Liver (tissue), 9 donors: ENCODE results near the gene DRAP1. TPM values are rescaled to one million over a fixed set of nuclear protein-coding genes. Genes with fewer than 3 reads are reported as not detected.

Experiments used
- DNase-seq: peaks from one replicate; pipeline ENCODE4 v3.0.0-alpha.2; 2017; ENCODE audit warnings: low spot score
- H3K27ac ChIP-seq, 2 donors: one replicate each; pipeline ENCODE4 v1.7.0; 2013; ENCODE audit warnings: inconsistent platforms in 2 of 2, low read length in 2 of 2, control low read depth in 1 of 2, low read depth in 1 of 2, mild to moderate bottlenecking in 1 of 2
- H3K27me3 ChIP-seq, 4 donors: one replicate each; pipeline versions ENCODE4 v1.6.1 to v1.7.0; 2013; ENCODE audit warnings: low read length in 3 of 4, inconsistent platforms in 1 of 4, mild to moderate bottlenecking in 1 of 4, moderate library complexity in 1 of 4; ENCODE audit not compliant: control insufficient read depth in 4 of 4, insufficient read depth in 4 of 4
- H3K36me3 ChIP-seq, 4 donors: one replicate each; pipeline versions ENCODE4 v1.6.1 to v1.7.0; 2013; ENCODE audit warnings: low read length in 3 of 4, mild to moderate bottlenecking in 3 of 4, low read depth in 1 of 4, moderate library complexity in 1 of 4; ENCODE audit not compliant: control insufficient read depth in 4 of 4, insufficient read depth in 3 of 4
- H3K4me1 ChIP-seq, 4 donors: one replicate each; pipeline versions ENCODE4 v1.6.1 to v1.7.0; 2013; ENCODE audit warnings: low read length in 3 of 4, mild to moderate bottlenecking in 3 of 4, moderate library complexity in 1 of 4; ENCODE audit not compliant: control insufficient read depth in 4 of 4, insufficient read depth in 4 of 4
- H3K4me3 ChIP-seq, 3 donors: one replicate each; pipeline versions ENCODE4 v1.6.1 to v1.7.0; 2013; ENCODE audit warnings: low read length in 3 of 3, control low read depth in 1 of 3, low read depth in 1 of 3, mild to moderate bottlenecking in 1 of 3
- H3K9ac ChIP-seq, 2 donors: one replicate each; pipeline ENCODE4 v1.7.0; 2013; ENCODE audit warnings: low read length in 2 of 2, mild to moderate bottlenecking in 2 of 2, moderate library complexity in 2 of 2, control low read depth in 1 of 2, low read depth in 1 of 2
- H3K9me3 ChIP-seq, 4 donors: one replicate each; pipeline versions ENCODE4 v1.6.1 to v1.7.0; 2013; ENCODE audit warnings: low read length in 3 of 4; ENCODE audit not compliant: control insufficient read depth in 4 of 4
- EGR1 ChIP-seq, 2 donors: IDR thresholded peaks; 2 replicates each; pipeline ENCODE4 v1.6.1; 2016 to 2018; ENCODE audit warnings: antibody characterized with exemption in 2 of 2, low read depth in 2 of 2
- FOXA1 ChIP-seq: IDR thresholded peaks from 2 replicates; pipeline ENCODE4 v1.6.1; 2016; ENCODE audit warnings: antibody characterized with exemption
- FOXA2 ChIP-seq: IDR thresholded peaks from 2 replicates; pipeline ENCODE4 v1.6.1; 2016; ENCODE audit warnings: antibody characterized with exemption
- GABPA ChIP-seq, 2 donors: IDR thresholded peaks in 1 of 2; conservative IDR thresholded peaks in 1 of 2; 2 replicates each; pipeline ENCODE4 v1.6.1; 2016; ENCODE audit warnings: antibody characterized with exemption in 2 of 2, mild to moderate bottlenecking in 1 of 2, moderate library complexity in 1 of 2
- HNF4A ChIP-seq, 2 donors: conservative IDR thresholded peaks; 2 replicates each; pipeline ENCODE4 v1.6.1; 2016; ENCODE audit warnings: antibody characterized with exemption in 2 of 2, mild to moderate bottlenecking in 2 of 2
- HNF4G ChIP-seq: IDR thresholded peaks from 2 replicates; pipeline ENCODE4 v1.6.1; 2016; ENCODE audit warnings: antibody characterized with exemption
- JUND ChIP-seq, 2 donors: IDR thresholded peaks; 2 replicates each; pipeline ENCODE4 v1.6.1; 2016; ENCODE audit warnings: antibody characterized with exemption in 2 of 2
- MAX ChIP-seq: IDR thresholded peaks from 2 replicates; pipeline ENCODE4 v1.6.1; 2016; ENCODE audit warnings: antibody characterized with exemption
- NR2F2 ChIP-seq: IDR thresholded peaks from 2 replicates; pipeline ENCODE4 v1.6.1; 2016; ENCODE audit warnings: antibody characterized with exemption
- RAD21 ChIP-seq, 2 donors: IDR thresholded peaks; 2 replicates each; pipeline ENCODE4 v1.6.1; 2016; ENCODE audit warnings: antibody characterized with exemption in 2 of 2, mild to moderate bottlenecking in 2 of 2
- RXRA ChIP-seq, 2 donors: IDR thresholded peaks; 2 replicates each; pipeline ENCODE4 v1.6.1; 2017 to 2018; ENCODE audit warnings: antibody characterized with exemption in 2 of 2, mild to moderate bottlenecking in 1 of 2
- SP1 ChIP-seq: IDR thresholded peaks from 2 replicates; pipeline ENCODE4 v1.6.1; 2018; ENCODE audit warnings: antibody characterized with exemption, mild to moderate bottlenecking
- TAF1 ChIP-seq: conservative IDR thresholded peaks from 2 replicates; pipeline ENCODE4 v1.6.1; 2016; ENCODE audit warnings: antibody characterized with exemption, mild to moderate bottlenecking
- YY1 ChIP-seq: IDR thresholded peaks from 2 replicates; pipeline ENCODE4 v1.6.1; 2016; ENCODE audit warnings: antibody characterized with exemption, mild to moderate bottlenecking
- ZBTB33 ChIP-seq: IDR thresholded peaks from 2 replicates; pipeline ENCODE4 v1.6.1; 2016; ENCODE audit warnings: antibody characterized with exemption
- WGBS: extraction: QIAGEN DNeasy Blood & Tissue Kit; methylation state at CpG from one replicate; pipeline ENCODE4 v1.1.7; 2013; 5-methylcytosine and 5-hydroxymethylcytosine counted together
- polyA plus RNA-seq, 2 donors: library from polyadenylated mRNA; stranded (reverse) in 1 of 2; unstranded in 1 of 2; fragments of 200-250 nt in 1 of 2; fragments of >200 nt in 1 of 2; fragmentation: Nextera tagmentation in 1 of 2; extraction: Ambion mirVana in 1 of 2; gene quantifications; one replicate each; pipeline versions ENCODE4 v1.2.1 to v1.2.3, GENCODE V29; 2013 to 2015
- total RNA-seq, 2 donors: library from RNA; depleted of rRNA; stranded (reverse); fragments of >200 nt; gene quantifications; one replicate each; pipeline ENCODE4 v1.2.3, GENCODE V29; 2014
- TF ChIP-seq, protein P1 (sequence below): IDR thresholded peaks from 2 replicates; pipeline ENCODE4 v1.6.1; 2016; ENCODE audit warnings: antibody characterized with exemption
- TF ChIP-seq, protein P2 (sequence below): IDR thresholded peaks from 2 replicates; pipeline ENCODE4 v1.6.1; 2016; ENCODE audit warnings: antibody characterized with exemption, mild to moderate bottlenecking
- TF ChIP-seq, protein P3 (sequence below): fragments of 150-350 bp; IDR thresholded peaks from 2 replicates; pipeline ENCODE4 v1.5.1; 2017; ENCODE audit warnings: improper control_type of control experiment, low read depth, low read length; ENCODE audit not compliant: missing input control
- donor health status: healthy.
- donor health status: healthy.
- donor health status: healthy.
- donor health status: healthy.
- donor health status: healthy.

The DRAP1 gene
- total and polyA plus RNA-seq, 4 donors, result 18.1 to 57.3 (median 42.3) TPM

- H3K4me3 ChIP-seq, result no peak overlapping the region
- no peak for DNase-seq
- TF ChIP-seq FOXA2 (no peak), RAD21 (IDR thresholded peaks at IDR 0.05) (no peak), GABPA (IDR thresholded peaks at IDR 0.05 in 1 of 2, conservative IDR thresholded peaks at IDR 0.05 in 1 of 2) (no peak), YY1 (no peak), SP1 (no peak), NR2F2 (no peak), TAF1 (no peak), HNF4A (conservative IDR thresholded peaks at IDR 0.05) (no peak)
- TF ChIP-seq, protein P1, sequence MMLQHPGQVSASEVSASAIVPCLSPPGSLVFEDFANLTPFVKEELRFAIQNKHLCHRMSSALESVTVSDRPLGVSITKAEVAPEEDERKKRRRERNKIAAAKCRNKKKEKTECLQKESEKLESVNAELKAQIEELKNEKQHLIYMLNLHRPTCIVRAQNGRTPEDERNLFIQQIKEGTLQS, result no peak
- TF ChIP-seq, protein P2, sequence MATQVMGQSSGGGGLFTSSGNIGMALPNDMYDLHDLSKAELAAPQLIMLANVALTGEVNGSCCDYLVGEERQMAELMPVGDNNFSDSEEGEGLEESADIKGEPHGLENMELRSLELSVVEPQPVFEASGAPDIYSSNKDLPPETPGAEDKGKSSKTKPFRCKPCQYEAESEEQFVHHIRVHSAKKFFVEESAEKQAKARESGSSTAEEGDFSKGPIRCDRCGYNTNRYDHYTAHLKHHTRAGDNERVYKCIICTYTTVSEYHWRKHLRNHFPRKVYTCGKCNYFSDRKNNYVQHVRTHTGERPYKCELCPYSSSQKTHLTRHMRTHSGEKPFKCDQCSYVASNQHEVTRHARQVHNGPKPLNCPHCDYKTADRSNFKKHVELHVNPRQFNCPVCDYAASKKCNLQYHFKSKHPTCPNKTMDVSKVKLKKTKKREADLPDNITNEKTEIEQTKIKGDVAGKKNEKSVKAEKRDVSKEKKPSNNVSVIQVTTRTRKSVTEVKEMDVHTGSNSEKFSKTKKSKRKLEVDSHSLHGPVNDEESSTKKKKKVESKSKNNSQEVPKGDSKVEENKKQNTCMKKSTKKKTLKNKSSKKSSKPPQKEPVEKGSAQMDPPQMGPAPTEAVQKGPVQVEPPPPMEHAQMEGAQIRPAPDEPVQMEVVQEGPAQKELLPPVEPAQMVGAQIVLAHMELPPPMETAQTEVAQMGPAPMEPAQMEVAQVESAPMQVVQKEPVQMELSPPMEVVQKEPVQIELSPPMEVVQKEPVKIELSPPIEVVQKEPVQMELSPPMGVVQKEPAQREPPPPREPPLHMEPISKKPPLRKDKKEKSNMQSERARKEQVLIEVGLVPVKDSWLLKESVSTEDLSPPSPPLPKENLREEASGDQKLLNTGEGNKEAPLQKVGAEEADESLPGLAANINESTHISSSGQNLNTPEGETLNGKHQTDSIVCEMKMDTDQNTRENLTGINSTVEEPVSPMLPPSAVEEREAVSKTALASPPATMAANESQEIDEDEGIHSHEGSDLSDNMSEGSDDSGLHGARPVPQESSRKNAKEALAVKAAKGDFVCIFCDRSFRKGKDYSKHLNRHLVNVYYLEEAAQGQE, result no peak
Observed at GRCh38 chr11:65903068-65903481, 16.2 kb upstream of the DRAP1 start.

DNA sequence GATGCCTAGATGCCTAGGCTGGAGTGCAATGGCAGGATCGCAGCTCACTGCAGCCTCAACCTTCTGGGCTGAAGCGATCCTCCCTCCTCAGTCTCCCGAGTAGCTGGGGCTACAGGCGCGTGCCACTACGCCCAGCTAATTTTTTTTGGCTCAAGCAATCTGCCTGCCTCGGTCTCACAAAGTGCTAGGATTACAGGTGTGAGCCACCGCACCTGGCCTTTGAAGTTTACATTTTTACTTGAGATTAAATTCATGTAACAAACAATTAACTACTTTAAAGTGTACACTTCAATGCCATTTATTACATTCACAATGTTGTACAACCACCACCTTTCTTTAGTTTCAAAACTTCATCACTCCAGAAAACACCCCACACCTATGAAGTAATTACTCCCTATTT, 15.5 kb upstream of the DRAP1 start:
- peaks cover 0 to 1% (median 0%) of the 10 kb centered on the region in 4 donors for H3K36me3 ChIP-seq
- WGBS, result 78% methylated on average over 8 of the region's 8 CpGs
- no peak overlapping the region for H3K27ac ChIP-seq
- H3K4me1 ChIP-seq, result peaks cover 0 to 16% (median 10%) of the 10 kb centered on the region in 4 donors
- DNase-seq, result no peak
- no peak overlapping the region for H3K9ac ChIP-seq
- H3K4me3 ChIP-seq, result no peak overlapping the region
- no peaks in the 10 kb centered on the region for H3K27me3 ChIP-seq
- no peaks in the 10 kb centered on the region for H3K9me3 ChIP-seq
- TF ChIP-seq ZBTB33 (no peak), JUND (IDR thresholded peaks at IDR 0.05) (no peak), YY1 (no peak), SP1 (no peak), RXRA (IDR thresholded peaks at IDR 0.05) (no peak), HNF4G (no peak), GABPA (IDR thresholded peaks at IDR 0.05 in 1 of 2, conservative IDR thresholded peaks at IDR 0.05 in 1 of 2) (no peak), FOXA2 (no peak), NR2F2 (no peak), MAX (no peak), HNF4A (conservative IDR thresholded peaks at IDR 0.05) (no peak), TAF1 (no peak), RAD21 (IDR thresholded peaks at IDR 0.05) (no peak), FOXA1 (no peak), EGR1 (IDR thresholded peaks at IDR 0.05; ENCODE audit: low read depth in 2 of 2) (no peak)
- TF ChIP-seq, protein P3, sequence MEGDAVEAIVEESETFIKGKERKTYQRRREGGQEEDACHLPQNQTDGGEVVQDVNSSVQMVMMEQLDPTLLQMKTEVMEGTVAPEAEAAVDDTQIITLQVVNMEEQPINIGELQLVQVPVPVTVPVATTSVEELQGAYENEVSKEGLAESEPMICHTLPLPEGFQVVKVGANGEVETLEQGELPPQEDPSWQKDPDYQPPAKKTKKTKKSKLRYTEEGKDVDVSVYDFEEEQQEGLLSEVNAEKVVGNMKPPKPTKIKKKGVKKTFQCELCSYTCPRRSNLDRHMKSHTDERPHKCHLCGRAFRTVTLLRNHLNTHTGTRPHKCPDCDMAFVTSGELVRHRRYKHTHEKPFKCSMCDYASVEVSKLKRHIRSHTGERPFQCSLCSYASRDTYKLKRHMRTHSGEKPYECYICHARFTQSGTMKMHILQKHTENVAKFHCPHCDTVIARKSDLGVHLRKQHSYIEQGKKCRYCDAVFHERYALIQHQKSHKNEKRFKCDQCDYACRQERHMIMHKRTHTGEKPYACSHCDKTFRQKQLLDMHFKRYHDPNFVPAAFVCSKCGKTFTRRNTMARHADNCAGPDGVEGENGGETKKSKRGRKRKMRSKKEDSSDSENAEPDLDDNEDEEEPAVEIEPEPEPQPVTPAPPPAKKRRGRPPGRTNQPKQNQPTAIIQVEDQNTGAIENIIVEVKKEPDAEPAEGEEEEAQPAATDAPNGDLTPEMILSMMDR, result no peak
- TF ChIP-seq, protein P1, result no peak
- TF ChIP-seq, protein P2, result no peak

More at GRCh38 chr11:65903068-65903481, 16.2 kb upstream of the DRAP1 start:
- Histone ChIP-seq H3K36me3 (peaks cover 0 to 1% (median 0%) of the 10 kb centered on the region in 4 donors), H3K27me3 (no peaks in the 10 kb centered on the region), H3K9me3 (no peaks in the 10 kb centered on the region), H3K9ac (no peak overlapping the region), H3K4me1 (peaks cover 0 to 16% (median 10%) of the 10 kb centered on the region in 4 donors), H3K27ac (no peak overlapping the region)
- 30% methylated on average over 5 of the region's 5 CpGs for WGBS
